ENCODE measurements around the gene PTPN14. TPM values are rescaled to one million over a fixed set of nuclear protein-coding genes. Genes with fewer than 3 reads are reported as not detected.

The PTPN14 gene
- total and polyA plus RNA-seq, 3 donors from 2014 or later = 14.8 to 59.2 (median 42.2) TPM

GRCh38 chr1:214318956-214319736 is 232.3 kb downstream of the PTPN14 start:
- no peak for DNase-seq
- H3K4me3 ChIP-seq = no peak overlapping the region
- no peaks in the 10 kb centered on the region for H3K4me1 ChIP-seq
- H3K9me3 ChIP-seq = no peaks in the 10 kb centered on the region
- intact Hi-C loops (cut with DNase I; ENCODE audit: low total_unique reads) = no loop called here
- H3K27me3 ChIP-seq = no peaks in the 10 kb centered on the region
- no peaks in the 10 kb centered on the region for H3K36me3 ChIP-seq (ENCODE audit: low read depth, missing control alignments)
- 63 to 68% methylated on average over 10 of the region's 10 CpGs for WGBS, 2 donors
- H3K27ac ChIP-seq = no peak overlapping the region
- no peak for TF ChIP-seq POLR2A (IDR thresholded peaks at IDR 0.05)
- no peak for TF ChIP-seq CTCF (IDR thresholded peaks at IDR 0.05)

GRCh38 chr1:214318356-214318755 is 233.0 kb downstream of the PTPN14 start:
- H3K4me1 ChIP-seq = no peaks in the 10 kb centered on the region
- no peaks in the 10 kb centered on the region for H3K27me3 ChIP-seq
- intact Hi-C loops (cut with DNase I; ENCODE audit: low total_unique reads) = no loop called here
- no peaks in the 10 kb centered on the region for H3K9me3 ChIP-seq
- H3K4me3 ChIP-seq = no peak overlapping the region
- no peak for TF ChIP-seq POLR2A (IDR thresholded peaks at IDR 0.05)
- TF ChIP-seq CTCF (IDR thresholded peaks at IDR 0.05) = no peak
- H3K36me3 ChIP-seq (ENCODE audit: low read depth, missing control alignments) = no peaks in the 10 kb centered on the region
- WGBS, 2 donors = 59 to 66% methylated on average over 6 of the region's 6 CpGs
- no peak overlapping the region for H3K27ac ChIP-seq
- DNase-seq = no peak

GRCh38 chr1:214317734-214318133 is 233.7 kb downstream of the PTPN14 start:
- Histone ChIP-seq H3K4me3 (no peak overlapping the region), H3K27ac (no peak overlapping the region), H3K36me3 (ENCODE audit: low read depth, missing control alignments) (no peaks in the 10 kb centered on the region), H3K4me1 (no peaks in the 10 kb centered on the region), H3K9me3 (no peaks in the 10 kb centered on the region), H3K27me3 (no peaks in the 10 kb centered on the region)
- WGBS, 2 donors = 84 to 87% methylated on average over 5 of the region's 5 CpGs
- no peak for DNase-seq
- intact Hi-C loops (cut with DNase I; ENCODE audit: low total_unique reads) = no loop called here
- TF ChIP-seq POLR2A (IDR thresholded peaks at IDR 0.05) = no peak
- peak in 1 of 3 experiments; percentile 11 for TF ChIP-seq CTCF (IDR thresholded peaks at IDR 0.05)

- TF ChIP-seq CTCF (IDR thresholded peaks at IDR 0.05) (no peak), POLR2A (IDR thresholded peaks at IDR 0.05) (no peak)
- H3K4me1 ChIP-seq = no peaks in the 10 kb centered on the region
- no peak overlapping the region for H3K27ac ChIP-seq
- no peak overlapping the region for H3K4me3 ChIP-seq
- DNase-seq = no peak
- WGBS, 2 donors = 78 to 92% methylated on average over 4 of the region's 4 CpGs
- no peaks in the 10 kb centered on the region for H3K36me3 ChIP-seq (ENCODE audit: low read depth, missing control alignments)
- intact Hi-C loops (cut with DNase I; ENCODE audit: low total_unique reads) = no loop called here
- H3K9me3 ChIP-seq = no peaks in the 10 kb centered on the region
- H3K27me3 ChIP-seq = no peaks in the 10 kb centered on the region
Observed at GRCh38 chr1:214317300-214317699, 234.1 kb downstream of the PTPN14 start.

GRCh38 chr1:214316593-214316992 is 234.8 kb downstream of the PTPN14 start:
- DNase-seq = no peak
- Histone ChIP-seq H3K9me3 (no peaks in the 10 kb centered on the region), H3K27ac (no peak overlapping the region), H3K27me3 (no peaks in the 10 kb centered on the region), H3K4me3 (no peak overlapping the region), H3K4me1 (no peaks in the 10 kb centered on the region), H3K36me3 (ENCODE audit: low read depth, missing control alignments) (no peaks in the 10 kb centered on the region)
- TF ChIP-seq POLR2A (IDR thresholded peaks at IDR 0.05) (no peak), CTCF (IDR thresholded peaks at IDR 0.05) (no peak)
- intact Hi-C loops (cut with DNase I; ENCODE audit: low total_unique reads) = no loop called here
- WGBS, 2 donors = 87 to 89% methylated on average over 5 of the region's 5 CpGs
